ENCODE measurements around the gene CBLN3.

Gene CBLN3

DNA sequence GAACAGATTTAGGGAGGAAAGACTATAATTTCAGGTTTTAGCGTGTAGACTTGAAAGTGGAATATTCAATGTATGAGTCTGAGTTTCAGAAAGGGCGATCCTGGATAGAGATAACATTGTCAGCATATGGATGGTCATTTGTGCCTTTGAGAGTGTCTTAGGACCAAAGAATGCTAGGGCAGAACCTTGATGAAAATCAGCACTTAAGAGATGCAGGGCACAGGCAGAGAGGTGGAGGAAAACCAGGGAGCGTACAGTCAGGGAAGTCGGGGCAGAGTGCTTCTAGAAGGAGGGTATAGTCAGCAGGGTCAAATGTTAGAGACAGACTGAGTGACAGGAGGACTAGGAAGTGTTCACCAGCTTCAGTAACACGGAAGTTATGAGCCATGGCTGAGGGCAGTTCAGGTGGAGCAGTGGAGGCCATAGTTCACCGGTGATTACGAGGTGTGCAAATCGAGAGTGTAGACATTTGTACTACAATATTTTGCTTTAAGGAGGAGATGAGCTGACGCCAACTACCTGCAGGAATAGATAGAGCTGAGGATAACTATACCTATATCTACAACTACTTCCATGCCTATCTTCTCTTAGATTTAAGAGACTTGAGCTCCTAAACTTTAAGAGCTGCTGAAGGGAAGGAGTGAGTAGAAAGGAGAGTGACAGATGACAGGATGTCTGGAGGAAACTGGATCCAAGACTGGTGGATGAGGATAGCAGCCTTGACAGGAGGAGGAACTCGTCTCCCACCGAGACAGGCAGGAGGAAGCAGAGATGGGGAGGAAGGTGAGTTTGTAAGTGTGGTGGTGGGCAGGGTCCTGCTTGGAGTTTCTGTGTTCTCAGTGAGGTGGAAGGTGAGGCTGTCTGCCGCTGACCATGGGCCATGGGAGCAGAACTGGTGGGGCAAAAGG lies 6.5 kb downstream of the CBLN3 start:
- DNase-seq = no peak

DNA sequence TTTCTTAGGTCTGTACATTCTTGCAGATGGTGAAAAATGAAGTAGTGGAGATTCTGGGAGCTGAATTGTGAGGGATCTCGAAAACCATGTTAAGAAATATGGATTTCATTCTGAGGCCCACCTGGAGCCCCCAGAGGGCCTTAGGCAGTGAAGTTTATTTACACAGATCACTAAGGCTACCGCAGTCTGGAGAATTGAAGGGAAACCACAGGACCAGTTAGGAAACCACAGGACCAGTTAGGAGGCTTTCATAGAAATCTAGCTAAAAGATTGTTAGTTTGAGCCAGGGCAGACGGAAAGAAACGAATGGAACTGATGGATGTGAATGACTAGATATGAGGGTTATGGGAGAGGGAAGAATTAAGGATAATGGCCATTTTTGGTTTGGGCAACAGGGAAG lies 7.2 kb downstream of the CBLN3 start:
- DNase-seq = no peak

DNA sequence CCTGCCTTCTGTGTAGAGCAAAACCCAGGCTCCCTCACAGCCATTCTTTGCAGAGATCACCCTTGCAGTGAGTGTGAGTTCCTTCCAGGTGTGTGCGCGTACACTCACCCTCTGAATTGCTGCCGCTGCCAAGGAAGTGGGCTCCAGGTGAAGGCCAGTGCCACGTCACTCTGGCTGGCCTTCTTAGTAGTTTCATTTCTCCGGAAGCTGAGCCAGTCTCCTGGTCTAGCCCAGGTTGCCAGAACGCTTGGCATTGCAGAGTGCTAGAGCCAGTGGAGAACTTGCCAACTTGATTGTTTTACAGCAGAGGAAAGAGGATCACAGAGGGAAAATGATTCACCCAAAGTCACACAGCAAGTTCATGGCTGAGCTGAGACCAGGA lies 11.0 kb downstream of the CBLN3 start:
- DNase-seq = no peak

DNA sequence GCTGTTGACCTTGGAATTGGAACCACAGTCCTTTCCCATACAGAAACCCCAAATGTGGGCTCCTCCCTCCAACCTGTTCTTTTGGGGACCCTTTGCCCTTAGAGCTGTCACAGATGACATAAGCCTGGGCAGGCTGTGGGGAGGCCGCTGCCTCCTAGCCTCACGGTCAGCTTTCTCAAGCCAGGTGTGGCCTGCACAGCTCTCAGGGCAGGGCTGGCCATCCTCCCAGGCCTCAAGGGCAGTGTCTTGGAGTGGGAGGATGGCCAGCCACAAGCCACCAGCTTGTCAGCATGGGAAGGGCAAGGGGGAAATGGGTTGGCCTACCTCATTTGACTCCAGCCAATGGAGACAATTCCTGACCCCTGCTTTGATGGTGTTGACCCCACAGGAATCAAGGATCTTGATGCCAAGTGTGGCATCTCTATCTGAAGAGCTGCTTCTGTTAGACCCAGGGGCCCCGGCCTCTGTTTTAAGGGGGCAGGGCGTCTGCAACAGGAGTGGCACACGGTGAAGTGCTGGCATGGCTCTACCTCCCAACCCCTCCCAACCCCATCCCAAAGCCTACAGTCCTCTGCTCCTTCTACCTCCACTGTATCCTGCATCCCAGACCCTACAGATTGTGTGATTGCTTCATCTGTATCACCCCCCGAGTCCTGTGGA lies 11.5 kb downstream of the CBLN3 start:
- DNase-seq = no peak

DNA sequence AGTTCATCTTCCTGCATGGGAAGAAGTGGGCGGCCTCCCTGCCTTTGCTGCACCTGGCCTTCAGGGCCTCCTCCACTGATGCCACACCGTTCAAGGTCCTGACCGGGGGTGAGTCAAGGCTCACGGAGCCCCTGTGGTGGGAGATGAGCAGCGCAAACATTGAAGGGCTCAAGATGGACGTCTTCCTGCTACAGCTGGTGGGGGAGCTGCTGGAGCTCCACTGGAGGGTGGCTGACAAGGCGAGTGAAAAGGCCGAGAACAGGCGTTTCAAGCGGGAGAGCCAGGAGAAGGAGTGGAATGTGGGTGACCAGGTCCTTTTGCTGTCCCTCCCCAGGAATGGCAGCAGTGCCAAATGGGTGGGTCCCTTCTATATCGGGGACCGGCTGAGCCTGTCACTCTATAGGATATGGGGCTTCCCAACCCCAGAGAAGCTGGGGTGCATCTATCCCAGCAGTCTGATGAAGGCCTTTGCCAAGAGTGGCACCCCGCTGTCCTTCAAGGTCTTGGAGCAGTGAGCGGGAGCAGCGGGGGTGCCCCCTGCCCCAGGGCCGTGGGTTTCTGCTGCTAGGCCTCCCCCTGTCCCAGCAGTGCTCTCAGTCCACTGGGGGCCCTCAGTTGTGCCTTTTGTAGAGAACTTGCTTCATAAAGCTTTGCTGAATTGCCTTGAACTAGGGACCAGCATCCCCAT lies 12.4 kb downstream of the CBLN3 start:
- DNase-seq = no peak

DNA sequence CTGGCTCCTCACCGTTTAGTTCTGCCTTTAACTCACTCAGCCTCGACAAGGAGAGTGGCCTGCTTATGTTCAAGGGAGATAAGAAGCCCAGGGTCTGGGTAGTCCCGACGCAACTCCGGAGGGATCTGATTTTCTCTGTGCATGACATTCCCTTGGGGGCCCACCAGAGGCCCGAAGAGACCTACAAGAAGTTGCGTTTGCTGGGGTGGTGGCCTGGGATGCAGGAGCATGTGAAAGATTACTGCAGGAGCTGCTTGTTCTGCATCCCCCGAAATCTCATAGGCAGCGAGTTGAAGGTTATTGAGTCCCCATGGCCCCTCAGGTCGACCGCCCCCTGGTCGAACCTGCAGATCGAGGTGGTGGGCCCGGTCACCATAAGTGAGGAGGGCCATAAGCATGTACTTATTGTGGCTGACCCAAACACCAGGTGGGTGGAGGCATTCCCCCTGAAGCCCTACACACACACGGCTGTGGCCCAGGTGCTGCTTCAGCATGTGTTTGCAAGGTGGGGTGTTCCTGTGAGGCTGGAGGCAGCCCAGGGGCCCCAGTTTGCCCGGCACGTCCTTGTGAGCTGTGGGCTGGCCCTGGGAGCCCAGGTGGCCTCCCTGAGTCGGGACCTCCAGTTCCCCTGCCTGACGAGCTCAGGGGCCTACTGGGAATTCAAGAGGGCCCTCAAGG lies 13.1 kb downstream of the CBLN3 start:
- no peak for DNase-seq

DNA sequence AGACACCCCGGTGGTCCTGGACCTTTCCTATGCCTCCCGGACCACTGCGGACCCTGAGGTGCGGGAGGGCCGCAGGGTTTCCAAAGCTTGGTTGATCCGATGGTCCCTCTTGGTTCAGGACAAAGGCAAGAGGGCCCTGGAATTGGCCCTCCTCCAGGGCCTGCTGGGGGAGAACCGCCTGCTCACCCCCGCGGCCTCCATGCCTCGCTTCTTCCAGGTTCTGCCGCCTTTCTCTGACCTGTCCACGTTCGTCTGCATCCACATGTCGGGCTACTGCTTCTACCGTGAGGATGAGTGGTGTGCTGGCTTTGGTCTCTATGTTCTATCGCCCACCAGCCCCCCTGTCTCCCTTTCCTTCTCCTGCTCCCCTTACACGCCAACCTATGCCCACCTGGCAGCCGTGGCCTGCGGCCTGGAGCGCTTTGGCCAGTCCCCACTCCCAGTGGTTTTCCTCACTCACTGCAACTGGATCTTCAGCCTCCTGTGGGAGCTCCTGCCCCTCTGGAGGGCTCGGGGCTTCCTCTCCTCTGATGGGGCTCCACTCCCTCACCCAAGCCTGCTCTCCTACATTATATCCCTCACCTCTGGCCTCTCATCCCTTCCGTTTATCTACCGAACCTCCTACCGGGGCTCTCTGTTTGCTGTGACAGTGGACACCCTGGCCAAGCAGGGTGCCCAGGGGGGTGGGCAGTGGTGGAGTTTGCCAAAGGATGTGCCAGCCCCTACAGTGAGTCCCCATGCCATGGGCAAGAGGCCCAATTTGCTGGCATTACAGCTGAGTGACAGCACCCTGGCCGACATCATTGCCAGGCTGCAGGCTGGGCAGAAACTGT lies 13.8 kb downstream of the CBLN3 start:
- no peak for DNase-seq

DNA sequence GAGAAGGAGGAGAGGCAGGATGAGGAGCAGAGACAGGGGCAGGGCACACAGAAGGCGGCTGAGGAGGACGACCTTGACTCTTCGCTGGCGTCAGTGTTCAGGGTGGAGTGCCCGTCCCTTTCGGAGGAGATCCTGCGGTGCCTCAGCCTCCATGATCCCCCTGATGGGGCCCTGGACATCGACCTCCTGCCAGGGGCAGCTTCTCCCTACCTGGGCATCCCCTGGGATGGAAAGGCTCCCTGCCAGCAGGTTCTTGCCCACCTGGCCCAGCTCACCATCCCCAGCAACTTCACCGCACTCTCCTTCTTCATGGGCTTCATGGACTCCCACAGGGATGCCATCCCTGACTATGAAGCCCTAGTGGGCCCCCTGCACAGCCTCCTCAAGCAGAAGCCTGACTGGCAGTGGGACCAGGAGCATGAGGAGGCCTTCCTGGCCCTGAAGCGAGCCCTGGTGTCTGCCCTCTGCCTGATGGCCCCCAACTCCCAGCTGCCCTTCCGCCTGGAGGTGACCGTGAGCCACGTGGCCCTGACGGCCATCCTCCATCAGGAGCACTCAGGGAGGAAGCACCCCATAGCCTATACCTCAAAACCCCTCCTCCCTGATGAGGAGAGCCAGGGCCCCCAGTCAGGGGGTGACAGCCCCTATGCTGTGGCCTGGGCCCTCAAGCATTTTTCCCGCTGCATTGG lies 14.6 kb downstream of the CBLN3 start:
- DNase-seq = no peak

DNA sequence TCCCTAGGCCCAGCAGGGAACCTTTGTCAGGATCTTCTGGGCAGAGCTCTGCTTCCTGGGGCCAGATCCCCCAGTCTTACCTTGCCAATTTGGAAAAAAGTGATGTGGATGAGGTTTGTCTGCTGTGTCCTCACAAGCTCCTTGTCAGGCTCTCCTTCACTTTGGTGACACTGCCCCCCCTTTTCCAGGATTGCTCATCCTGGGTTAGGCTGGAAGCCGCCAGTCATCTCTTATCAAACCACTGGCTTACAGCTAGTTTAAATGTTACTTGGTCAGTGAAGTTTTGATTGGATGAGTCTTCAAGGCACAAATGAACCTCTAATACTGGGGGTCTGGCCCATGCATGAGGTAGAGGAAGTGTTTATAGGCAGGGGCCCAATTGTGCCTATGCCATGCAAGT lies 15.4 kb downstream of the CBLN3 start:
- no peak for DNase-seq

DNA sequence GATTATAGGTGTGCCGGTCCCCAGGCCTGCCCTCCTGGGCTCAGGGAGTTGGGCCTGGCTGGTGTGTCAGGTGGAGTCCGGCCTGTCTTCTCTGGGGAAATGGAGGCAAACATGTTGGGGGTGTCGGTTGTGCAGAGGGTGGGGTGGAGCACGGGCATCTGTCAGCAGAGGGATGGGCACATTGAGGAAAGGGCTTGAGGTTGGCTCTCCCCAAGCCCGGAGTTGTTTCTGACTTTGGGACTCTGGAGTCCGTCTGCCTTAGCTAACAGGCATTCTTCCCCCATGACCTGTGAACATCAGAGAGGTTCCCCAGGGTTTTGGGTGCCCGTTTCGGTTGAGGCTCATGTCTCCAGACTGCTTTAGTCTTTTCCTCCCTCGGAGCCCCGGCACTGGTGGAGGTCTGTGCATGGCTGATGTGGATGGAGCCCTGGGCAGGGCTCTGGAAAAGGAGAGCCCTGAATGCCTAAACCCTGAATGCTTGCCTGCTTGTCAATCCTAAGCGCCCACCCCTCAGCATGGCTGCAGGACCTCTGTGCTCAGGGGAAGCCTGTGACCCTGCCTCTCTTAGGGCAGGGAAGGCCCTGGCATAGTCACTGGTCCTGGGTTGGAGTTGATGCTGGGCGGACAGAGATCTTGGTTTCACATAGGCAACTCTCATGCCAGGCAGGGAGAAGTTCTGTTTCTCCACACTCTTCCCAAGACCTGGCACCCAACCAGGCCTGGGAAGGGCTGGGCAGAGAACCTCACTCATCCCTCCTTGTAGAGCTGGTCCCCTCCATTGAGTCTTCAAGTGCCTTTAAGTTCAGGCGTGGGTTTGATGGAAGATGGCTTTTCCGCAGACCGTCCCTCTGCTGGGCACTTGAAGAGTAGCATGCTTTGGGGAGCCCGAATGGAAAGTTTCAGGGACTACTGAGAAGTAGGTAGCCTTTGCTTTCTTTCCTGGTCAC lies 17.8 kb downstream of the CBLN3 start:
- peak; percentile 40 for DNase-seq

DNA sequence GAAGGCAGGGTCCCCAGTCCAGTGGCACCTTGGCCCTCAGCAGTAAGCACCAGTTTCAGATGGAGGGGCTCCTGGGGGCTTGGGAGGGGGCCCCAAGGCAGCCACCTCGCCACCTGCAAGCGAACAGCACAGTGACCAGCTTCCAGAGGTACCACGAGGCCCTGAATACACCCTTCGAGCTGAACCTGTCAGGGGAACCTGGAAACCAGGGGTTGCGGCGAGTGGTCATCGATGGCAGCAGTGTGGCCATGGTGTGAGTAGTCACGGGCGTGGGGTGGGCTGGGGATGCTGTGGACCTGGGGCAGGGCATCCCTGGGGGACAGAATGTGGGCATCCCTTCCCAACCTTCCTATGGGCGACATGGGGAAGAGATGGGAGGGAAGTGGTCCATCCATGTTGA lies 19.5 kb downstream of the CBLN3 start:
- no peak for DNase-seq

DNA sequence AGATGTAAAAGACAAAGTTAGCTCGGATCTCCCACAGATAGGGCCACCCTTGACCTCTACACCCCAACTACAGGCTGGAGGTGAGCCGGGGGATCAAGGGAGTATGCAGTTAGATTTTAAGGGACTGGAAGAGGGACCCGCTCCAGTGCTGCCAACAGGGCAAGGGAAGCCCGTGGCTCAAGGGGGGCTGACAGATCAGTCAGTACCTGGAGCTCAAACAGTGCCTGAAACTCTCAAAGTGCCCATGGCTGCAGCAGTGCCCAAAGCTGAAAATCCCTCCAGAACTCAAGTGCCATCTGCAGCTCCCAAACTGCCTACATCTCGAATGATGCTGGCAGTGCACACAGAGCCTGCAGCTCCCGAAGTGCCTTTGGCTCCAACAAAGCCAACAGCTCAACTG lies 20.3 kb downstream of the CBLN3 start:
- DNase-seq = no peak

DNA sequence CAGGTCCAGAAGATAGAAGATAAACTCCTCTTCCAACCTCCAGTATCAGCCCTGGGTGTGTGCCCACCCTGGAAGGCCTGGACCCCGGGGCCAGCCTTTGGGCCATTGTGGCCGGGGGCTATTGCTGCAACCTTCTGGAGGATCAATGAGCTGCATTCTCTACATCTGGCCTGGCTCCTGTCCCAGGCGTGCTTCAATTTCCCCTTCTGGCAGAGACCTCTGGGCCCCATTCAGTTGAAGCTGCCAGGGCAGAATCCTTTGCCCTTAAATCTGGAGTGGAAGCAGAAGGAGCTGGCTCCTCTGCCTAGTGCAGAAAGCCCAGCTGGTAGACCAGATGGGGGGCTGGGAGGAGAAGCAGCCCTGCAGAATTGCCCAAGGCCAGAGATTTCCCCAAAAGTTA lies 20.7 kb downstream of the CBLN3 start:
- no peak for DNase-seq

DNA sequence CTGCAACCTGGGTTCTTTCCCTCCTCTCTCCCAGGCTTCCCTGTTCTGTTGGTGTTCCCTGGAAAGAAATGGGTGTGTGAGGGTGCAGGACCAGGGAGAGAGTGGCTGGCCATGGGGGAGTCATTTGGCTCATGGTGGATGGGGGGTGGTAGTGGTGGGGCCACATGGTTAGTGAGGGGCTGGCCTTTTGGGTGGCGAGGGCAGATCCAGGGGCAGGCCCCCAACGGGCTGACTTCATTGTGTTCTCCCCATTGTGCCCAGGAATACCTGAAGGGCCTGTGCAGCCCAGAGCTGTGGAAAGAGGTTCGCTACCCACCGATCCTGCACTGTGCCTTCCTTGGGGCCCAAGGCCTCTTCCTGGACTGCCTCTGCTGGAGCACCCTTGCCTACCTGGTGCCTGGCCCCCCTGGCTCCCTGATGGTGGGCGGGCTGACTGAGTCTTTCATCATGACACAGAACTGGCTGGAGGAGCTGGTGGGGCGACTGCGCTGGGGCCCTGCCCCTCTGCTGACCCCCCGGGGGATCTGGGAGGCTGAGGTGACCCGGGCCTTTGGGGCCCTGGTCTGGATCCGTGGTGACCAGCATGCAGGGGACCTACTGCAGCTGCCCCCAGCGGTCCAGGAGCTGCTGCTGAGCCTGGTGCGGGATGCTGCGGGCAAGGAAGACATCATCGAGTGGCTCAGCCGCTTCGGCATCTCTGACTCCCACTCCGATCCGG lies 21.7 kb downstream of the CBLN3 start:
- no peak for DNase-seq

DNA sequence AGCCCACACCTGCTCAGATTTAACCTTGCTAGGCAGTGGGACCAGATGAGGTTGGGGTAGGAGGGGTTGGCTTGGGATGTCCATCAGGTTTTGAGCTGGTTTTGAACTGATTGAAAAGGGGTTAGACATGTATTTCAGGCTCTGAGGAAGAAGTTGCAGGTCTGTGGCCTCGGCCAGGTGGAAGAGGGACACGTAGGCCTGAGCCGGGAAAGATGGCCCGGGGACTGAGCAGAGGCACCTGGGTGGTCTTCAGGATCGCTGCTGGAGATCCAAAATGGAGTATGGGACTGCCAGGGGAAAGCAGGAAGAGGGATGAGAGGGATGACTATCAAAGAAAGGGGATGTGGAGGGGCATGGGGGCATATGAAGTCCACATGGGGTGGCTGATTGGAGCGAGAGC lies 23.1 kb downstream of the CBLN3 start:
- no peak for DNase-seq

DNA sequence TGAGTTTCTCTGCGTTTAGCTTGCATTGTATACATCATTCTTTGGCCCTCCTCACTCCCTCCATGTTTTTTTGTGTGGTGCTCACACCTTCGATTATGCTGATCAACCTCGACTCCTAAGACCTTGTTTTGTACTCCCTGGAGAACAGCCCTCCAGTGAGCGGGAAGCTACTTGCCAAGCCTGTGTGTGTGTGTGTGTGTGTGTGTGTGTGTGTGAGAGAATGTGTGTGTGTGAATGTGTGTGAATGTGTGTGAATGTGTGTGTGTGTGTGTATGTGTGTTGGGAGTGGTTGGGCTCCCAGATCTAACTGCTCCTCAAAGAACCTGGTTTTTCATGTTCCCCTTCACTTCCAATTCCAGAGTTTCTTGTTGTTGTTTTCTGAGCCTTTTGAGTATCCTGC lies 24.7 kb downstream of the CBLN3 start:
- DNase-seq = no peak

DNA sequence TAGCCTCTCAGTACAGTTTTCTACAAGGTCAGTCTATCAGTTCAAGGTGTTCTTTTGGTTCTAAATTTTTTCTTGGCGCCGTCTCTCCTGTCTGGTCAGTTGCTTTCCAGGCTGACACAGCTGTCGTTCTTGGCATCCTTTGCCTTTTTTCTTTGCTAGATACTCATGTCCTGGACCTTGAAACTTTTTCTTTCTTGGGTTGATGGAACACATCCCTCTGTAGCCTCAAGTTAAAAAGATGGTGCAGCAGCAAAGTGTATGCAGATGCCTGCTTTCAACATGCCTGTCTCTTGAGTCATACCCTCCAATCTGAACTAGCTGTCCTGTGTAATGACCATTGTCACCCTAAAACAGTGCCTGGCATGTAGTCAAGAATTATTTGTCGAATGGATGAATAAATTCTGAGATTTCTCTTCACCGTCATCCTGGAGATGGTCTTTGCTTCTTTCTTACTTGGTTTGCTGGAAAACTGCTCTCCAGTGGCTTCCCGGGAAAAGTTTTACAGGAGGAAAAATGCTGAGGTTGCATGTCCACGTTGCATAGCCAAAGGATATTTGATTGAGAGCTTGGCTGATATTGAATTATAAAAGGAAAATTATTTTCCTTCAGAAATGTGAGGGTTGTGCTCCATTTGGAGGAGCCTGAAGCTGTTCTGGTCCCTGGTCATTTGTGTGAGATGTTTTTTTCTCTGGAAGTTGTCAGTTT lies 26.0 kb downstream of the CBLN3 start:
- no peak for DNase-seq

DNA sequence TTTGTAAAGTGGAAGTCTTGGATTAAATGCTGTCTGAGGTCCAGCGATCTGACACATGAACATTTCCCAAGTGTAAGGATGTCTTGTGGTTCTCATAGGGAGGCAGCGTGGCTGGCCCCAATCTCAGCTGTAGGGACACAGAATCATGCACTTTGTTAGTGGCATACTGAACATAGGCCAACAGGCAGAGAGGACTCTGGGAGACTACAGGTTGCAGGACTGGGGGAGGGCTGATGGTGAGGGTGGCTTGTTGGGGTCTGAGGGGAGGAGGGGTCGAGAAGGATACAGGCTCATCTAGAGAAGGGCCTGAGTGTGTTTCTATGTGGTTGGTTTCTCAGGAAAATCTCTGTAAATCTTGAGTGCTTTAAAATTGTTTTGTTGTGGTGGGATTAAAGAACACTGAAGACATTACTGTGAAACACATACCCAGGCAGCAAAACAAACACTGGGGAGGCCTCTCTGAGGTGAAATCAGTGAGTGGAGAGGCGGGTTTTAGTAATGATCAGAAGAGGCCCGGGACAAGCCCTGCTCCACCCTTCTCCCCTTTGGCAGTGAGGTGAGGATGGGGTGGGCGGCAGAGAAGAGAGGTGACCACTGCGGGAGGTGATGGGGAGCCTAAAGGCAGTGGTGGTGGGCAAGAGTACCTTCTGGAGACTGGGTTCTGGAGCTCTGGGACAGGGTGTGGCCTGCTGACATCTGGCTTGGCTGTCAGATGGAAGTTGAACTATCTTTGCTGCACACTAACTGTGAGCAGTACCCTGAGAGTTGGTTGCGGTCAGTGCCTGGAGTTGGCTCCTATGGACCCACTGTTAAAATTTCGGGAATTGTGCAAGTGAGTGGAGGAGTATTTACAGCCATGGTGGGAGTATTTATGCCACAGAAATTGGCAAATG lies 27.4 kb downstream of the CBLN3 start:
- DNase-seq = no peak

Data from stimulated activated CD4-positive, alpha-beta T cell treated with anti-CD3 and anti-CD28 coated beads, Interleukin-15, amount 100 ng/mL, for 24 hours (primary cell).